Caco-2 (cell line): ENCODE measurements around the gene FANCI. TPM values are rescaled to one million over a fixed set of nuclear protein-coding genes. Genes with fewer than 3 reads are reported as not detected.
"Not testable (repeated sequence)": the region's sequence is repeated elsewhere in the genome, so short reads cannot be mapped to it uniquely, and the experiment has no call there.

Experiments used
- BruUV-seq: library from RNA; stranded (reverse); fragments of 400-500 nt; replicated peaks from 2 replicates; lab custom pipeline; 2021; lab: Mats Ljungman, UMichigan
- CTCF ChIA-PET: fragments of 300-600 bp; sonication (Branson Sonifier 250); formaldehyde crosslinking; loops from one replicate; lab custom pipeline; 2022; ENCODE audit warnings: antibody characterized with exemption; lab: Charles Lee
- POLR2A ChIA-PET: fragments of 300-600 bp; sonication (Branson Sonifier 250); formaldehyde crosslinking; loops from one replicate; lab custom pipeline; 2022; ENCODE audit warnings: antibody characterized with exemption; lab: Charles Lee
- DNase-seq, 2 experiments: peaks; one replicate each; pipeline versions ENCODE4 v3.0.0 to v3.0.0-alpha.2; 2020 to 2022
- H3K27me3 ChIP-seq: replicated peaks from 2 replicates; pipeline ENCODE4 v1.6.0; 2011; ENCODE audit warnings: low read length; ENCODE audit not compliant: control insufficient read depth, insufficient read depth
- H3K36me3 ChIP-seq: 2 replicates; pipeline ENCODE4 v1.5.1; 2011; ENCODE audit warnings: low read length; ENCODE audit not compliant: control insufficient read depth, insufficient read depth
- H3K4me1 ChIP-seq: fragments of 250-450 bp; sonication (Bioruptor Pico); 2 replicates; pipeline ENCODE4 v1.5.1; 2020; ENCODE audit warnings: mild to moderate bottlenecking
- H3K4me3 ChIP-seq: 2 replicates; pipeline ENCODE4 v1.5.1; 2011; ENCODE audit warnings: low read depth, mild to moderate bottlenecking, control low read depth, low read length
- H3K9me3 ChIP-seq: fragments of 250-450 bp; sonication (Bioruptor Pico); 2 replicates; pipeline ENCODE4 v1.5.1; 2020; ENCODE audit warnings: mild to moderate bottlenecking, moderate library complexity
- H3K27ac Mint-ChIP-seq: one replicate; pipeline ENCODE4 v1.8.0; 2022; ENCODE audit warnings: mixed read lengths; ENCODE audit not compliant: unreplicated experiment
- H3K27me3 Mint-ChIP-seq: one replicate; pipeline ENCODE4 v1.8.0; 2022; ENCODE audit warnings: mixed read lengths; ENCODE audit not compliant: insufficient read depth, unreplicated experiment
- H3K36me3 Mint-ChIP-seq: one replicate; pipeline ENCODE4 v1.8.0; 2022; ENCODE audit warnings: mild to moderate bottlenecking, mixed read lengths; ENCODE audit not compliant: insufficient read depth, unreplicated experiment
- H3K4me1 Mint-ChIP-seq: one replicate; pipeline ENCODE4 v1.8.0; 2022; ENCODE audit warnings: low read depth, mixed read lengths; ENCODE audit not compliant: unreplicated experiment
- H3K4me3 Mint-ChIP-seq: one replicate; pipeline ENCODE4 v1.8.0; 2022; ENCODE audit warnings: mild to moderate bottlenecking, moderate library complexity, mixed read lengths; ENCODE audit not compliant: unreplicated experiment
- H3K9me3 Mint-ChIP-seq: one replicate; pipeline ENCODE4 v1.8.0; 2022; ENCODE audit warnings: mixed read lengths; ENCODE audit not compliant: unreplicated experiment
- intact Hi-C: fragments of 100-400 bp; cut with micrococcal nuclease; formaldehyde crosslinking; loops from one replicate; pipeline ENCODE4 v1.10.0; 2022; ENCODE audit not compliant: unreplicated experiment
- total RNA-seq: library from RNA; stranded (reverse); gene quantifications from 2 replicates; pipeline ENCODE4 v1.2.3, GENCODE V29; 2022
- TF ChIP-seq, protein P1 (sequence below), 2 experiments: fragments of 200-600 bp in 1 of 2; IDR thresholded peaks; 1 replicate in 1 of 2; 2 replicates in 1 of 2; pipeline versions ENCODE4 v1.5.1 to v1.8.0; 2011 to 2022; ENCODE audit warnings: antibody characterized with exemption in 1 of 2, control low read depth in 1 of 2, inconsistent platforms in 1 of 2, low read depth in 1 of 2, low read length in 1 of 2, mild to moderate bottlenecking in 1 of 2, moderate library complexity in 1 of 2; ENCODE audit not compliant: insufficient read depth in 1 of 2, severe bottlenecking in 1 of 2, unreplicated experiment in 1 of 2

Gene FANCI
- total RNA-seq, 1 experiment from 2014 or later = 94.2 TPM

DNA sequence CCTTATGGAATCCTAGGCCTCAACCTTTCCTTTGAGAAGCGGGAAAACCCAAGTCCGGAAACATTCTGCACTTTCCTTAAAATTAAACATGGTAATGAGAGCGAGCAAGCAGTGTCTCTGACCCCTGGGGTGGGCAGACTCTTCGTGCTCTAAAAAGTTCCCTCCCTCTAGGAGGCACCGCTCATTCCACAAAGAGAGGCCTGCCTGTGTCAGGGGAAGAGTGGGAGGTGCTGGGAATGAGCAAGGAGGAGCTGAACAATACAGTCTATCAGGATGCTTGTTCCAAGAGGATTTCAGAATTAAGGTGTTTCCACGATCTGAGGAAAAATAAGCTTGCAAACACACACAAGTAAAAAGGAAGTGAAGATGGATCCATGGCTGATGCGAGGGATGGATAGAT lies 16.4 kb upstream of the FANCI start:
- Histone ChIP-seq H3K9me3 (no peaks in the 10 kb centered on the region), H3K4me1 (no peaks in the 10 kb centered on the region), H3K27me3 (no peaks in the 10 kb centered on the region), H3K36me3 (no peaks in the 10 kb centered on the region), H3K4me3 (no peak overlapping the region)
- POLR2A ChIA-PET = no interaction called here
- BruUV-seq = no TSS peak
- intact Hi-C loops = no loop called here
- CTCF ChIA-PET = no interaction called here
- H3K27ac Mint-ChIP-seq = no peak overlapping the region
- H3K4me3 Mint-ChIP-seq = no peak overlapping the region
- H3K36me3 Mint-ChIP-seq = no peaks in the 10 kb centered on the region
- no peaks in the 10 kb centered on the region for H3K9me3 Mint-ChIP-seq
- no peaks in the 10 kb centered on the region for H3K4me1 Mint-ChIP-seq
- no peak for DNase-seq
- TF ChIP-seq, protein P1, sequence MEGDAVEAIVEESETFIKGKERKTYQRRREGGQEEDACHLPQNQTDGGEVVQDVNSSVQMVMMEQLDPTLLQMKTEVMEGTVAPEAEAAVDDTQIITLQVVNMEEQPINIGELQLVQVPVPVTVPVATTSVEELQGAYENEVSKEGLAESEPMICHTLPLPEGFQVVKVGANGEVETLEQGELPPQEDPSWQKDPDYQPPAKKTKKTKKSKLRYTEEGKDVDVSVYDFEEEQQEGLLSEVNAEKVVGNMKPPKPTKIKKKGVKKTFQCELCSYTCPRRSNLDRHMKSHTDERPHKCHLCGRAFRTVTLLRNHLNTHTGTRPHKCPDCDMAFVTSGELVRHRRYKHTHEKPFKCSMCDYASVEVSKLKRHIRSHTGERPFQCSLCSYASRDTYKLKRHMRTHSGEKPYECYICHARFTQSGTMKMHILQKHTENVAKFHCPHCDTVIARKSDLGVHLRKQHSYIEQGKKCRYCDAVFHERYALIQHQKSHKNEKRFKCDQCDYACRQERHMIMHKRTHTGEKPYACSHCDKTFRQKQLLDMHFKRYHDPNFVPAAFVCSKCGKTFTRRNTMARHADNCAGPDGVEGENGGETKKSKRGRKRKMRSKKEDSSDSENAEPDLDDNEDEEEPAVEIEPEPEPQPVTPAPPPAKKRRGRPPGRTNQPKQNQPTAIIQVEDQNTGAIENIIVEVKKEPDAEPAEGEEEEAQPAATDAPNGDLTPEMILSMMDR (IDR thresholded peaks at IDR 0.05; ENCODE audit: insufficient read depth in 1 of 2, low read depth in 1 of 2, low read length in 1 of 2, severe bottlenecking in 1 of 2, unreplicated experiment in 1 of 2) = no peak
- H3K27me3 Mint-ChIP-seq = no peaks in the 10 kb centered on the region

- Mint-ChIP-seq H3K4me1 (no peaks in the 10 kb centered on the region), H3K27me3 (peaks cover 3% of the 10 kb centered on the region), H3K36me3 (no peaks in the 10 kb centered on the region), H3K4me3 (no peak overlapping the region), H3K9me3 (no peaks in the 10 kb centered on the region), H3K27ac (no peak overlapping the region)
- Histone ChIP-seq H3K36me3 (no peaks in the 10 kb centered on the region), H3K9me3 (no peaks in the 10 kb centered on the region), H3K4me3 (no peak overlapping the region), H3K27me3 (no peaks in the 10 kb centered on the region), H3K4me1 (no peaks in the 10 kb centered on the region)
- intact Hi-C loops = no loop called here
- peak in 1 of 2 experiments; percentile 13 for DNase-seq
- no TSS peak for BruUV-seq
- POLR2A ChIA-PET = no interaction called here
- CTCF ChIA-PET = interaction anchor here (0.7 to 1.2 kb wide), 5 partner anchors 8 to 70 kb away, joined by 3 to 6 read pairs (median 5); partner anchors contain the start of gene FANCI
- TF ChIP-seq, protein P1 (IDR thresholded peaks at IDR 0.05; ENCODE audit: insufficient read depth in 1 of 2, low read depth in 1 of 2, low read length in 1 of 2, severe bottlenecking in 1 of 2, unreplicated experiment in 1 of 2) = no peak
Observed at GRCh38 chr15:89230277-89230676, 13.5 kb upstream of the FANCI start.

GRCh38 chr15:89231832-89232231 lies 11.9 kb upstream of the FANCI start:
- H3K36me3 ChIP-seq = no peaks in the 10 kb centered on the region
- H3K27ac Mint-ChIP-seq = no peak overlapping the region
- H3K9me3 ChIP-seq = no peaks in the 10 kb centered on the region
- H3K27me3 Mint-ChIP-seq = peaks cover 4% of the 10 kb centered on the region
- H3K4me1 ChIP-seq = no peaks in the 10 kb centered on the region
- no peaks in the 10 kb centered on the region for H3K9me3 Mint-ChIP-seq
- TF ChIP-seq, protein P1 (IDR thresholded peaks at IDR 0.05; ENCODE audit: insufficient read depth in 1 of 2, low read depth in 1 of 2, low read length in 1 of 2, severe bottlenecking in 1 of 2, unreplicated experiment in 1 of 2) = no peak
- H3K36me3 Mint-ChIP-seq = no peaks in the 10 kb centered on the region
- H3K4me3 ChIP-seq = no peak overlapping the region
- no peak for DNase-seq
- intact Hi-C loops = no loop called here
- BruUV-seq = no TSS peak
- H3K27me3 ChIP-seq = no peaks in the 10 kb centered on the region
- H3K4me1 Mint-ChIP-seq = no peaks in the 10 kb centered on the region
- ChIA-PET POLR2A (no interaction called here), CTCF (no interaction called here)
- no peak overlapping the region for H3K4me3 Mint-ChIP-seq

DNA sequence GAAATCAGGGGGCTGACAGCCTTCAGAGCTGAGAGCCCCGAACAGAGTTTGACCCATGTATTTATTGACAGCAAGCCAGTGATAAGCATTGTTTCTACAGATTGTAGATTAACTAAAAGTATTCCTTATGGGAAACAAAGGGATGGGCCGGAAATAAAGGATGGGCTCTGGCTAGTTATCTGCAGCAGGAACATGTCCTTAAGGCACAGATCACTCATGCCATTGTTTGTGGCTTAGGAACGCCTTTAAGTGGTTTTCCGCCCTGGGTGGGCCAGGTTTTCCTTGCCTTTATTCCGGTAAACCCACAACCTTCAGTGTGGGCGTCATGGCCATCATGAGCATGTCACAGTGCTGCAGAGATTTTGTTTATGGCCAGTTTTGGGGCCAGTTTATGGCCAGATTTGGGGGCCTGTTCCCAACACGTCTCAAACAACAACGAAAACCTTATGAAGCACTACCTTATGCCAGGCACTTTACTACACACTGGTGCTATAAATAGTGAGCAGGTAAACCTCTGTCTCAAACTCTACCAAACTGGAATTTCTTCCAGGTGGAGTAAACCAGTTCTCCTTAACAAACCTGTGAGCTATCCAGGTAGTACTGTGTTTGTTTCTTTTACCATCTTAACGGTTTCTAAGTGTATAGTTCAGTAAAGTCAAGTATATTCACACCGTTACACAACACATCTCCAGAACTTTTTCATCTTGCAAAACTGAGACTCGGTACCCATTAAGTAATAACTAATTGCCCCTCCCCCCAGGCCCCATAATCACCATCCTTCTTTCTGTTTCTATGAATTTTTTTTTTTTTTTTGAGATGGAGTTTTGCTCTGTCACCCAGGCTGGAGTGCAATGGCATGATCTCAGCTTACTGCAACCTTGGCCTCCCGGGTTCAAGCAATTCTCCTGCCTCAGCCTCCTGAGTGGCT lies 3.6 kb upstream of the FANCI start:
- CTCF ChIA-PET, H3K9me3 Mint-ChIP-seq, H3K36me3 ChIP-seq, DNase-seq, H3K4me3 Mint-ChIP-seq, H3K9me3 ChIP-seq, H3K4me1 Mint-ChIP-seq, H3K4me1 ChIP-seq, H3K27ac Mint-ChIP-seq, intact Hi-C loops, H3K4me3 ChIP-seq, H3K27me3 Mint-ChIP-seq, H3K27me3 ChIP-seq, BruUV-seq: not testable (repeated sequence)
- H3K36me3 Mint-ChIP-seq = peaks cover 14% of the 10 kb centered on the region
- POLR2A ChIA-PET = interaction anchor here (0.6 kb wide), 1 partner anchor 19 kb away, joined by 8 read pairs; the partner anchor contains the start of gene RLBP1
